K562 (cell line): Measurements from ENCODE around the gene METTL23. TPM values are rescaled to one million over a fixed set of nuclear protein-coding genes. Genes with fewer than 3 reads are reported as not detected.

Source experiments
- ATAC-seq: fragments of 200-7000 bp; cut with Tn5 transposase; 3 replicates; pipeline ENCODE4 v1.9.1; 2020; ENCODE audit warnings: moderate library complexity
- BruUV-seq: library from RNA; stranded (reverse); fragments of 400-500 nt; replicated peaks from 2 replicates; lab custom pipeline; 2021; lab: Mats Ljungman, UMichigan
- CTCF ChIA-PET: fragments of 300-600 bp; formaldehyde crosslinking; extraction: SDS; loops from one replicate; lab custom pipeline; 2021; ENCODE audit warnings: low intra/inter-chr PET ratio; lab: Yijun Ruan, JAX
- POLR2A ChIA-PET: fragments of 300-600, 350-650 bp; sonication (Branson Sonifier 250); formaldehyde crosslinking; extraction: SDS; loops from one replicate; lab custom pipeline; 2021; ENCODE audit warnings: antibody characterized with exemption, inconsistent platforms; lab: Yijun Ruan, JAX
- DNase-seq, 4 experiments: peaks; one replicate each; pipeline versions ENCODE4 v3.0.0 to v3.0.0-alpha.2; 2011 to 2018; ENCODE audit warnings: low spot score in 3 of 4, mixed read lengths in 3 of 4; ENCODE audit errors: extremely low read depth in 1 of 4
- FAIRE-seq: peaks from 2 replicates; lab custom pipeline; 2011; peaks lifted over from hg19 to GRCh38; lab: Jason Lieb, UNC
- H2AFZ ChIP-seq: 2 replicates; pipeline ENCODE4 v1.6.0; 2011; ENCODE audit warnings: low read depth, low read length, control low read depth, inconsistent platforms
- H3K27ac ChIP-seq: fragments of 200-600 bp; 3 replicates; pipeline ENCODE4 v1.8.0; 2011; ENCODE audit warnings: low read depth, mild to moderate bottlenecking, control low read depth, inconsistent platforms, low read length, moderate library complexity, mixed read lengths; ENCODE audit errors: extremely low read depth
- H3K27me3 ChIP-seq, 2 experiments: fragments of 300-600 bp in 1 of 2; 2 replicates in 1 of 2; 3 replicates in 1 of 2; pipeline versions ENCODE4 v1.6.0 to v1.8.0; 2011; ENCODE audit warnings: inconsistent platforms in 2 of 2, low read length in 2 of 2, mild to moderate bottlenecking in 1 of 2, mixed read lengths in 1 of 2, moderate library complexity in 1 of 2; ENCODE audit not compliant: control insufficient read depth in 2 of 2, insufficient read depth in 2 of 2
- H3K36me3 ChIP-seq: fragments of 300-600 bp; 3 replicates; pipeline ENCODE4 v1.8.0; 2011; ENCODE audit warnings: mild to moderate bottlenecking, low read length, inconsistent platforms; ENCODE audit not compliant: control insufficient read depth, insufficient read depth
- H3K4me1 ChIP-seq, 2 experiments: fragments of 200-600 bp in 1 of 2; replicated peaks in 1 of 2; 2 replicates in 1 of 2; 3 replicates in 1 of 2; pipeline versions ENCODE4 v1.5.1 to v1.8.0; 2011; ENCODE audit warnings: inconsistent platforms in 2 of 2, low read length in 2 of 2, mild to moderate bottlenecking in 1 of 2, mixed read lengths in 1 of 2, moderate library complexity in 1 of 2; ENCODE audit not compliant: control insufficient read depth in 2 of 2, insufficient read depth in 2 of 2
- H3K4me2 ChIP-seq: 2 replicates; pipeline ENCODE4 v1.6.1; 2011; ENCODE audit warnings: low read length, control low read depth, inconsistent platforms, mixed read lengths; ENCODE audit not compliant: insufficient read depth
- H3K4me3 ChIP-seq: fragments of 200-600 bp; sonication (generic), shearing (Covaris generic); 2 replicates; pipeline ENCODE4 v1.5.1; 2016; ENCODE audit warnings: control low read depth, inconsistent platforms
- H3K79me2 ChIP-seq: fragments of 200-600 bp; 3 replicates; pipeline ENCODE4 v1.8.0; 2011; ENCODE audit warnings: low read length, inconsistent platforms; ENCODE audit not compliant: control insufficient read depth, insufficient read depth
- H3K9ac ChIP-seq, 2 experiments: 2 replicates each; pipeline versions ENCODE4 v1.6.0 to v1.6.1; 2011; ENCODE audit warnings: low read depth in 2 of 2, low read length in 2 of 2, control low read depth in 1 of 2, inconsistent platforms in 1 of 2, mild to moderate bottlenecking in 1 of 2, mixed read lengths in 1 of 2; ENCODE audit not compliant: insufficient read depth in 1 of 2
- H3K9me1 ChIP-seq: one replicate; pipeline ENCODE4 v1.6.0; 2011; ENCODE audit warnings: inconsistent platforms, mild to moderate bottlenecking, low read length, moderate library complexity; ENCODE audit not compliant: control insufficient read depth, insufficient read depth
- H3K9me3 ChIP-seq: replicated peaks from 2 replicates; pipeline ENCODE4 v1.5.1; 2011; ENCODE audit warnings: low read depth, low read length, inconsistent platforms; ENCODE audit not compliant: control insufficient read depth, insufficient read depth
- H4K20me1 ChIP-seq: replicated peaks from 2 replicates; pipeline ENCODE4 v1.6.1; 2011; ENCODE audit warnings: low read length, inconsistent platforms, mixed read lengths; ENCODE audit not compliant: control insufficient read depth, insufficient read depth
- BRD4 ChIP-seq: fragments of 200-600 bp; sonication (generic); IDR thresholded peaks from 2 replicates; pipeline ENCODE4 v1.6.1; 2017; ENCODE audit warnings: inconsistent platforms
- BRF1 ChIP-seq: IDR thresholded peaks from 3 replicates; pipeline ENCODE4 v1.6.1; 2011; ENCODE audit warnings: borderline replicate concordance, mild to moderate bottlenecking; ENCODE audit not compliant: insufficient read length; ENCODE audit errors: extremely low read depth
- EGR1 ChIP-seq: fragments of 450-650 bp; conservative IDR thresholded peaks from 2 replicates; pipeline ENCODE4 v1.6.1; 2017; ENCODE audit warnings: mild to moderate bottlenecking
- ETS2 ChIP-seq: IDR thresholded peaks from 2 replicates; pipeline ENCODE4 v1.6.1; 2016; ENCODE audit warnings: borderline replicate concordance, missing genetic modification characterization, mild to moderate bottlenecking, moderate library complexity, missing compliant biosample characterization; ENCODE audit not compliant: poor library complexity, severe bottlenecking
- JUN ChIP-seq, 2 experiments: sonication (generic) in 1 of 2; formaldehyde crosslinking in 1 of 2; IDR thresholded peaks; 2 replicates each; pipeline versions ENCODE4 v1.6.1 to v1.8.0; 2012 to 2022; ENCODE audit warnings: borderline replicate concordance in 2 of 2, mild to moderate bottlenecking in 2 of 2, improper control_type of control experiment in 1 of 2, low read depth in 1 of 2, low read length in 1 of 2, missing genetic modification reagents in 1 of 2
- KLF1 ChIP-seq: fragments of 450-650 bp; IDR thresholded peaks from 2 replicates; pipeline ENCODE4 v1.6.1; 2016; ENCODE audit warnings: missing genetic modification characterization, missing compliant biosample characterization
- MAFK ChIP-seq: IDR thresholded peaks from 2 replicates; pipeline ENCODE4 v1.6.1; 2011; ENCODE audit warnings: low read length, improper control_type of control experiment
- NEUROD1 ChIP-seq: fragments of 150-350 bp; IDR thresholded peaks from 2 replicates; pipeline ENCODE4 v1.6.1; 2014; ENCODE audit warnings: borderline replicate concordance, low read length, low read depth; ENCODE audit not compliant: partially characterized antibody
- PHB ChIP-seq: fragments of 250-450 bp; sonication (Bioruptor Pico); IDR thresholded peaks from 2 replicates; pipeline ENCODE4 v1.5.0; 2021
- RB1 ChIP-seq: fragments of 450-650 bp; IDR thresholded peaks from 2 replicates; pipeline ENCODE4 v1.6.1; 2017; ENCODE audit warnings: low read depth, mild to moderate bottlenecking
- RCOR1 ChIP-seq, 2 experiments: IDR thresholded peaks; 2 replicates each; pipeline ENCODE4 v1.6.1; 2012; ENCODE audit warnings: low read depth in 2 of 2, low read length in 2 of 2, borderline replicate concordance in 1 of 2, improper control_type of control experiment in 1 of 2
- SIN3B ChIP-seq: fragments of 450-650 bp; IDR thresholded peaks from 2 replicates; pipeline ENCODE4 v1.6.1; 2017; ENCODE audit warnings: low read depth, mild to moderate bottlenecking, moderate library complexity
- ZNF184 ChIP-seq: sonication (generic); formaldehyde crosslinking; IDR thresholded peaks from 2 replicates; pipeline ENCODE4 v1.5.0; 2020; ENCODE audit warnings: missing genetic modification reagents
- ZNF586 ChIP-seq: fragments of 450-650 bp; formaldehyde crosslinking; conservative IDR thresholded peaks from 2 replicates; pipeline ENCODE4 v1.4.0; 2020; ENCODE audit warnings: mild to moderate bottlenecking, moderate library complexity
- ZNF76 ChIP-seq: fragments of 250-450 bp; sonication (Bioruptor Pico); IDR thresholded peaks from 2 replicates; pipeline ENCODE4 v1.4.0; 2020; ENCODE audit warnings: mild to moderate bottlenecking, moderate library complexity, borderline replicate concordance
- ZNF764 ChIP-seq: fragments of 250-450 bp; sonication (Bioruptor Pico); IDR thresholded peaks from 2 replicates; pipeline ENCODE4 v1.4.0; 2020; ENCODE audit warnings: low read depth, mild to moderate bottlenecking, moderate library complexity
- WGBS: fragments of 100-300 bp; shearing (Covaris generic); methylation state at CpG from one replicate; pipeline ENCODE4 v1.1.6; 2016; ENCODE audit warnings: low coverage, mixed read lengths; ENCODE audit not compliant: insufficient coverage; ENCODE audit errors: missing lambda C conversion rate; 5-methylcytosine and 5-hydroxymethylcytosine counted together
- in situ Hi-C: fragments of 300-500 bp; cut with MboI; formaldehyde crosslinking; loops from 4 replicates; pipeline ENCODE4 v1.15.0; 2018; ENCODE audit warnings: inconsistent platforms, mixed read lengths
- intact Hi-C: fragments of 100-400 bp; cut with micrococcal nuclease; formaldehyde crosslinking; loops from 2 replicates; pipeline ENCODE4 v1.14.2; 2022
- polyA plus RNA-seq, 8 experiments: library from polyadenylated mRNA; depleted of rRNA in 4 of 8; stranded (reverse) in 5 of 8; unstranded in 3 of 8; fragments of >200 nt; fragmentation: Nextera tagmentation in 2 of 8; fragmentation: Illumina TruSeq in 1 of 8; extraction: Ambion mirVana in 2 of 8; extraction: Trizol in 1 of 8; gene quantifications; 2 replicates each; pipeline versions ENCODE4 v1.2.1 to v1.2.3, GENCODE V29; 2011 to 2014; ENCODE audit warnings: inconsistent platforms in 1 of 8, missing spikeins in 1 of 8
- total RNA-seq, 7 experiments: library from RNA; depleted of rRNA in 6 of 7; stranded (reverse); fragments of >200 nt in 6 of 7; fragmentation: Illumina TruSeq in 2 of 7; extraction: Trizol in 2 of 7; gene quantifications; 2 replicates each; pipeline versions ENCODE4 v1.2.1 to v1.2.3, GENCODE V29; 2011 to 2021; ENCODE audit warnings: low replicate concordance in 1 of 7
- TF ChIP-seq, protein P1 (sequence below): sonication (generic); formaldehyde crosslinking; IDR thresholded peaks from 2 replicates; pipeline ENCODE4 v1.8.0; 2022; ENCODE audit warnings: mild to moderate bottlenecking, missing genetic modification reagents

The METTL23 gene
- total and polyA plus RNA-seq, 9 of the 15 experiments (the other 6 are each of a cell fraction or from before 2014, with no cell fraction given), result 29.4 to 67.3 (median 41.6) TPM

- WGBS, result 68% methylated on average over 14 of the region's 14 CpGs
- no TSS peak for BruUV-seq
- Histone ChIP-seq H4K20me1 (0 out of 2 replicates have a peak, but pooled peaks cover under 1% of the 10 kb centered on the region), H2AFZ (no peak overlapping the region), H3K4me1 (peaks cover 8 to 25% of the 10 kb centered on the region in 2 experiments; a peak in 3 of 5 replicates), H3K27ac (no peak overlapping the region), H3K4me2 (no peak overlapping the region), H3K9ac (no peak overlapping the region), H3K27me3 (no peaks in the 10 kb centered on the region), H3K79me2 (no peaks in the 10 kb centered on the region)
- ATAC-seq (no peak), FAIRE-seq (no peak)
- ChIA-PET POLR2A (interaction anchor here (0.8 to 2.3 kb wide), 3 partner anchors 9 to 17 kb away, joined by 3 to 6 read pairs (median 3); no protein-coding TSS in a partner anchor), CTCF (no interaction called here)
- in situ Hi-C loops, result no loop called here
- intact Hi-C loops, result no loop called here
- TF ChIP-seq, protein P1, sequence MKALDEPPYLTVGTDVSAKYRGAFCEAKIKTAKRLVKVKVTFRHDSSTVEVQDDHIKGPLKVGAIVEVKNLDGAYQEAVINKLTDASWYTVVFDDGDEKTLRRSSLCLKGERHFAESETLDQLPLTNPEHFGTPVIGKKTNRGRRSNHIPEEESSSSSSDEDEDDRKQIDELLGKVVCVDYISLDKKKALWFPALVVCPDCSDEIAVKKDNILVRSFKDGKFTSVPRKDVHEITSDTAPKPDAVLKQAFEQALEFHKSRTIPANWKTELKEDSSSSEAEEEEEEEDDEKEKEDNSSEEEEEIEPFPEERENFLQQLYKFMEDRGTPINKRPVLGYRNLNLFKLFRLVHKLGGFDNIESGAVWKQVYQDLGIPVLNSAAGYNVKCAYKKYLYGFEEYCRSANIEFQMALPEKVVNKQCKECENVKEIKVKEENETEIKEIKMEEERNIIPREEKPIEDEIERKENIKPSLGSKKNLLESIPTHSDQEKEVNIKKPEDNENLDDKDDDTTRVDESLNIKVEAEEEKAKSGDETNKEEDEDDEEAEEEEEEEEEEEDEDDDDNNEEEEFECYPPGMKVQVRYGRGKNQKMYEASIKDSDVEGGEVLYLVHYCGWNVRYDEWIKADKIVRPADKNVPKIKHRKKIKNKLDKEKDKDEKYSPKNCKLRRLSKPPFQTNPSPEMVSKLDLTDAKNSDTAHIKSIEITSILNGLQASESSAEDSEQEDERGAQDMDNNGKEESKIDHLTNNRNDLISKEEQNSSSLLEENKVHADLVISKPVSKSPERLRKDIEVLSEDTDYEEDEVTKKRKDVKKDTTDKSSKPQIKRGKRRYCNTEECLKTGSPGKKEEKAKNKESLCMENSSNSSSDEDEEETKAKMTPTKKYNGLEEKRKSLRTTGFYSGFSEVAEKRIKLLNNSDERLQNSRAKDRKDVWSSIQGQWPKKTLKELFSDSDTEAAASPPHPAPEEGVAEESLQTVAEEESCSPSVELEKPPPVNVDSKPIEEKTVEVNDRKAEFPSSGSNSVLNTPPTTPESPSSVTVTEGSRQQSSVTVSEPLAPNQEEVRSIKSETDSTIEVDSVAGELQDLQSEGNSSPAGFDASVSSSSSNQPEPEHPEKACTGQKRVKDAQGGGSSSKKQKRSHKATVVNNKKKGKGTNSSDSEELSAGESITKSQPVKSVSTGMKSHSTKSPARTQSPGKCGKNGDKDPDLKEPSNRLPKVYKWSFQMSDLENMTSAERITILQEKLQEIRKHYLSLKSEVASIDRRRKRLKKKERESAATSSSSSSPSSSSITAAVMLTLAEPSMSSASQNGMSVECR, result no peak
- TF ChIP-seq NEUROD1 (no peak), ZNF76 (CRISPR knock-in tag) (no peak), BRF1 (no peak), ETS2 (tag) (no peak), KLF1 (tag) (no peak), MAFK (no peak), JUN (IDR thresholded peaks at IDR 0.05; ENCODE audit: borderline replicate concordance, low read depth, low read length) (no peak), JUN (CRISPR knock-in tag; IDR thresholded peaks at IDR 0.05; ENCODE audit: borderline replicate concordance) (no peak), RCOR1 (IDR thresholded peaks at IDR 0.05; ENCODE audit: borderline replicate concordance in 1 of 2, low read depth in 2 of 2, low read length in 2 of 2) (no peak), EGR1 (no peak), RB1 (no peak), PHB (CRISPR knock-in tag) (no peak), ZNF184 (CRISPR knock-in tag) (no peak), SIN3B (no peak), BRD4 (no peak), ZNF764 (CRISPR knock-in tag) (no peak), ZNF586 (CRISPR knock-in tag) (no peak)
- TF ChIP-seq, all 486 proteins: peak for 0
- Histone ChIP-seq H3K36me3 (no peaks in the 10 kb centered on the region), H3K9me1 (no peaks in the 10 kb centered on the region), H3K9me3 (no peaks in the 10 kb centered on the region), H3K4me3 (no peak overlapping the region)
- peak in 1 of 4 experiments; percentile 4 for DNase-seq
Observed at GRCh38 chr17:76691379-76692191, 35.1 kb upstream of the METTL23 start.
